IgD-negative memory B cell (primary cell): ENCODE results near the gene FOXD3. TPM values are rescaled to one million over a fixed set of nuclear protein-coding genes. Genes with fewer than 3 reads are reported as not detected.

Source experiments
- H3K27ac Mint-ChIP-seq, 3 donors: one replicate each; pipeline ENCODE4 v1.8.0; 2020 to 2022; ENCODE audit warnings: mild to moderate bottlenecking in 3 of 3, mixed read lengths in 3 of 3, moderate library complexity in 1 of 3
- H3K27me3 Mint-ChIP-seq: one replicate; pipeline ENCODE4 v1.8.0; 2021; ENCODE audit warnings: mixed read lengths
- H3K36me3 Mint-ChIP-seq: one replicate; pipeline ENCODE4 v1.8.0; 2020; ENCODE audit warnings: mild to moderate bottlenecking, mixed read lengths
- H3K4me1 Mint-ChIP-seq, 3 donors: one replicate each; pipeline ENCODE4 v1.8.0; 2020 to 2022; ENCODE audit warnings: mixed read lengths in 3 of 3, mild to moderate bottlenecking in 1 of 3
- H3K4me3 Mint-ChIP-seq, 4 donors: one replicate each; pipeline ENCODE4 v1.8.0; 2020 to 2022; ENCODE audit warnings: mild to moderate bottlenecking in 4 of 4, mixed read lengths in 4 of 4, moderate library complexity in 3 of 4
- H3K9me3 Mint-ChIP-seq, 3 donors: one replicate each; pipeline ENCODE4 v1.8.0; 2020 to 2021; ENCODE audit warnings: mixed read lengths in 3 of 3, mild to moderate bottlenecking in 1 of 3
- polyA plus RNA-seq: library from polyadenylated mRNA; unstranded; fragments of 300-500 nt; fragmentation: Illumina TruSeq; gene quantifications from one replicate; pipeline ENCODE4 v1.2.3, GENCODE V29; 2021

The FOXD3 gene
- not detected for polyA plus RNA-seq

DNA sequence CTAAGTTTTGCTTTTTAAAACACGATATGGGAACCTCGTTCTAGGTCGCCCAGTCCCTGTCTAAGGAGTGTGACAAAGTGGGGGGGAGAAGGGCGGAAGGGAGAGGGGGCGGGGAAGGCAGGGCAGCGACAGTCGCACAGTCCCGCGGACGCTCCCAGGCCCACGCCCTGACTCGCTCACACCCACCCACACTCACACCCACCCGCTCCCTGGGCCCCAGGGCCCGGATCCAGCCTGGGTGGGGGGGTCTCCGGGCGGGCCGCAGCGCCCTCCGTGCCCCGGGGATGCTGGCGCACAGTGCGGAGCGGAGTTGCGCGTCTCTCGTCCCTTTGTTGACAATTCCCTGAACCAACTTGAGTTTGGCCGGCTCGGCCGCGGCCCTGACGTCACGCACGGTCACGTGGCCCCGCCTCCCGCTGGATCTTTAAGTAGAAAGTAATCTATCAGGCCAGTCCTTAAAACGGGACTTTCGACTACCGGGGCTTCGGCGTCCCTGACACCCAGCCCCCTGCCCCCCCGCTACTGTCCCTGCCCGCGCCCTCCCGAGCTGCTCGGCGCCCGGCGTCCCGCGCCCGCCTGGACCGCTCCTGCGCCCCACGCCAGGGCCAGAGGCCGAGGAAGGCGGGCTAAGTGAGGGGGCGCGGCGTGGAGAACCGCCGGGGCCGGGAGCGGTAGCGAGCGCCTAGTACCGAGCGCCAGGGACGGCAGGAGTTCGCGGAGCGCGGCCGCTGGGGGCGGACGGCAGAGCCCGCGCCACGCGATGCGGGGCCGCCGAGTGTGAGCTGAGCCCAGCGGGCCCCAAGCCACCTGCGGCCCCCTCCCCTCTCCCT lies at the start of gene FOXD3:
Gene FOXD3 (plus strand): TSS at position 454 of the 830 bp plus-strand sequence. CDS start 492 bp downstream, outside the sequence.
- H3K9me3 Mint-ChIP-seq = peaks cover 2 to 30% (median 13%) of the 10 kb centered on the region in 3 donors
- H3K36me3 Mint-ChIP-seq = peaks cover 4% of the 10 kb centered on the region
- H3K27ac Mint-ChIP-seq = peak within 1 kb of the TSS; percentile 90 to 100 (median 99)
- peaks cover 59% of the 10 kb centered on the region for H3K27me3 Mint-ChIP-seq
- peaks cover 9 to 23% (median 22%) of the 10 kb centered on the region in 3 donors for H3K4me1 Mint-ChIP-seq
- peak within 1 kb of the TSS; percentile 78 to 97 (median 92) for H3K4me3 Mint-ChIP-seq

DNA sequence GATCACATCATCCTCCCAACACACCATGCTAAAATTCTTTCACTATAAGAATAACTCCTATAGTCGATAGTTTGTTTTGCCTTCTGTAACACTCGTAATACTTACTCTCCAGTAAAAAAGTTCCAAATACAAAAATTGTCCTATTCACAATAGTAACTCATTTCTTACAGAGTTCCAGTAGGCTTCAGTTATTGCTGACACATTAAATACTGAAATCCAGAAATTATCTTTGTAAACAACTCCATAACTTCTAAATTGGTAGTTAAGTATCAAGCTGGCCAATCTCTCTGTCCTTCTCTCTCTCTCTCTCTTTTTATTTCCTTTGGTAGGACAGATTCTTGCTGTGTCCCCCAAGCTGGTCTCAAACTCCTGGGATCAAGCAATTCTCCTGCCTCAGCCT lies 49.6 kb upstream of the FOXD3 start:
- Mint-ChIP-seq H3K27ac (no peak overlapping the region), H3K9me3 (no peaks in the 10 kb centered on the region), H3K4me1 (no peaks in the 10 kb centered on the region), H3K27me3 (peaks cover 8% of the 10 kb centered on the region), H3K4me3 (no peak overlapping the region), H3K36me3 (no peaks in the 10 kb centered on the region)

GRCh38 chr1:63274371-63274770 lies 48.0 kb upstream of the FOXD3 start:
- Mint-ChIP-seq H3K4me1 (no peaks in the 10 kb centered on the region), H3K9me3 (no peaks in the 10 kb centered on the region), H3K27me3 (peaks cover 8% of the 10 kb centered on the region), H3K4me3 (no peak overlapping the region), H3K36me3 (peaks cover 2% of the 10 kb centered on the region), H3K27ac (no peak overlapping the region)

GRCh38 chr1:63274979-63275378 lies 47.4 kb upstream of the FOXD3 start:
- Mint-ChIP-seq H3K27ac (no peak overlapping the region), H3K9me3 (no peaks in the 10 kb centered on the region), H3K36me3 (peaks cover 2% of the 10 kb centered on the region), H3K4me3 (no peak overlapping the region), H3K4me1 (no peaks in the 10 kb centered on the region), H3K27me3 (peaks cover 8% of the 10 kb centered on the region)

- Mint-ChIP-seq H3K9me3 (no peaks in the 10 kb centered on the region), H3K4me3 (no peak overlapping the region), H3K27ac (no peak overlapping the region), H3K4me1 (no peaks in the 10 kb centered on the region), H3K36me3 (peaks cover 2% of the 10 kb centered on the region), H3K27me3 (peaks cover 5% of the 10 kb centered on the region)
These were observed 45.7 kb upstream of the FOXD3 start for GRCh38 chr1:63276624-63277023.

DNA sequence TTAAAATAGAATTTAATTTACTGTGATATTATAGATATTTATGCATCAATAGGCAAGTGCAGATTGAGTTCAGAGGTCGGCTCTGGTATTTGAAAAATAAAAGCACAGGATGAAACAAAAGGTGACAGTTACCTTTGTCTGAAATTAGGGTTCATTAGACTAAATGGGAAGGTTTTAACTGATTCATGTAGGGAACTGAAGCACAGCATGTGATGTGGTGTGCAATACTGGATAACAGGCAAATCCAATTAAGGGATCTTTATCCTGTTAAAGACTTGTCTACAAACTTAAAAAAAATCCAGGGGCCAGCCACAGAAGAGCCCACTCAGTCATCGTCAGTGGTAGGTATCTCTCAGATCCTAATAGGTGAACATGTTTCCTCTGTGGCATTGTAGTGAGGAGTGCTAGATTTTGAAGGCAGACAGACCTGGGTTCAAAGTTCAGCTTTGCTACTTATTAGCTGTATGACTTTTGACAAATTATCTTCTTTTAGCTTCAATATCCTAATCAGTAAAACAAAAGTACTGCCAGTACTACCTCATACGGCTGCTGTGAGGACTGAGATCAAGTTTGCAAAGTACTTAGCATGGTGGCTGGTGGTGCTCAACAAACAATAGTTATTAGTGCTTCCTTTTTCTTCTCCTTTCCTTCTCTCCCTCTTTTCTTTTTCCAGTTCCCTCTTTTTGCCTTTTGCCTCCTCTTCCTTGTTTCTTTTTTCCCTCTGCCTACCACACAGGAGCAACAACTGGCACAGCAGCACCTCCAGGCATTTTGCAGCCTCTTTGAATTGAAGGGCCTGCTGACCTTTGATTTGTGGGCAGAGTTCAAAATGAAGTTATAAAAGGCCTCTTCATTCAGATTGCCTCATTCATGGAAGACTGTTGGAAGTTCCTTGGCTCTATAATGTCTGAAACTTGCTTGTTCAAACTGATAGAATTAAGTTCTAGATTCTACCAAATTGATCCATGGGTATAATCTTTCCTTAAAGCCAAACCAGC lies 44.9 kb upstream of the FOXD3 start:
- H3K27me3 Mint-ChIP-seq = peaks cover 5% of the 10 kb centered on the region
- no peak overlapping the region for H3K27ac Mint-ChIP-seq
- peaks cover 2% of the 10 kb centered on the region for H3K36me3 Mint-ChIP-seq
- no peak overlapping the region for H3K4me3 Mint-ChIP-seq
- no peaks in the 10 kb centered on the region for H3K9me3 Mint-ChIP-seq
- peaks cover 0 to 2% (median 0%) of the 10 kb centered on the region in 3 donors for H3K4me1 Mint-ChIP-seq

DNA sequence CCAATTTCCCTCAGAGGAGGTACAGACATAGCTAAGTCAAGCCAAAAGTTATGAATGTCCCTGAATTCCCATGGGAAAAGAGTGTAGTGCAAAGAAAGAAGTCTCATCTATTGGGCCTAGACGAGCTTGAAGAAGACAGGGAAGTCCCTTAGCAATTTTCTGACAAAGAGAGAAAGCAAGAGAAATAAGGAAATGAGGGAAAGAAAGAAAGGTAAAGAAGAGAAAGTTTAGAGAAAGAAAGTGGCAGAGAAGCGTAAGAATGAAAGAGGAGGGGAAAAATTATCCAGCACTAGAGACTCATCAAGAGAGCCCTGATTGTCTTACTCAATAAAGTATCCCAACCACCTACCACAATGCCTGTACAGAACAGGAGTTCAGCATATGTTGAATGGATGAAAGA lies 40.6 kb upstream of the FOXD3 start:
- Mint-ChIP-seq H3K36me3 (peaks cover 2% of the 10 kb centered on the region), H3K4me1 (peaks cover 0 to 2% (median 0%) of the 10 kb centered on the region in 3 donors), H3K27me3 (peaks cover 1% of the 10 kb centered on the region), H3K9me3 (peaks cover 0 to 3% (median 0%) of the 10 kb centered on the region in 3 donors), H3K27ac (no peak overlapping the region), H3K4me3 (no peak overlapping the region)

DNA sequence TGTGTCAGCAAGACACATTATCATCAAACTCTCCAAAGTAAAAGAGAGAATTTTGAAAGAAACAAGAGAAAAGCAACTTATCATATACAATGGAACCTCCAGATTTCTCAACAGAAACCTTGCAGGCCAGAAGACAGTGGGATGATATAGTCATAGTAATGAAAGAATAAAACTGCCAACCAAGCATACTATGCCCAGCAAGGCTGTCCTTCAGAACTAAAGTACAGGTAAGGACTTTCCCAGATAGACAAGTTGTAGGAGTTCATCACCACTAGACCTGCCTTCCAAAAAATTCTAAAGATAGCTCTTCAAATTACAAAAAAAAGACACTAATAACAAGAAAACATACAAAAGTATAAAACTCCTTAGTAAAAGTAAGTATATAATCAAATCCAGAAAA lies 33.2 kb upstream of the FOXD3 start:
- Mint-ChIP-seq H3K4me3 (no peak overlapping the region), H3K4me1 (peaks cover 0 to 1% (median 0%) of the 10 kb centered on the region in 3 donors), H3K27me3 (peaks cover 2% of the 10 kb centered on the region), H3K27ac (no peak overlapping the region), H3K36me3 (peaks cover 7% of the 10 kb centered on the region), H3K9me3 (peaks cover 4 to 17% (median 16%) of the 10 kb centered on the region in 3 donors)

- Mint-ChIP-seq H3K9me3 (no peaks in the 10 kb centered on the region), H3K27ac (no peak overlapping the region), H3K36me3 (no peaks in the 10 kb centered on the region), H3K27me3 (peaks cover 2% of the 10 kb centered on the region), H3K4me1 (no peaks in the 10 kb centered on the region), H3K4me3 (no peak overlapping the region)
These were observed 27.4 kb upstream of the FOXD3 start for GRCh38 chr1:63294803-63295594.

DNA sequence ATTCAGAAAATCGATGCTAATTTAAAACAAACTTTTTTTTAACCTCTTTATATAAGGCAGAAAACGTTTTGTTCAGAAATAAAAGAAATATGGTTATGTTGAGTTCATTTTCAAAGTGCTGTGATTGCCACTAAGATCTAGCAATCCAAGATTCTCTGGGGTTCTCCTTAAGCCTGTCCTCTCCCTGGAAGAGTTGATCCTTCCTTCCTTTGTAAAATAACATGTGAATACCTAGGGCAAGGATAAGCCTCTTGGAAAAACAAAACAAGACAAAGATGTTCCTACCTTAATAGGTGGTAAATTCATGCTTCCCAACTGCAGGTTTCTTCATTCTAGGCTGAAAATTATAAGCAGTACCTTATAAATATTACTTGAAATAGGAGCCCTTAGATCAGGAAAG lies 18.0 kb upstream of the FOXD3 start:
- Mint-ChIP-seq H3K27me3 (peaks cover 24% of the 10 kb centered on the region), H3K27ac (no peak overlapping the region), H3K36me3 (no peaks in the 10 kb centered on the region), H3K4me3 (no peak overlapping the region), H3K4me1 (no peaks in the 10 kb centered on the region), H3K9me3 (peaks cover 4 to 10% (median 9%) of the 10 kb centered on the region in 3 donors)

- Mint-ChIP-seq H3K9me3 (peaks cover 6 to 10% (median 9%) of the 10 kb centered on the region in 3 donors), H3K4me1 (no peaks in the 10 kb centered on the region), H3K27ac (no peak overlapping the region), H3K36me3 (no peaks in the 10 kb centered on the region), H3K4me3 (peak overlapping the region in 1 of 4 donors; percentile 20), H3K27me3 (peaks cover 24% of the 10 kb centered on the region)
These were observed 17.3 kb upstream of the FOXD3 start for GRCh38 chr1:63305043-63305442.

- Mint-ChIP-seq H3K9me3 (peaks cover 6 to 10% (median 9%) of the 10 kb centered on the region in 3 donors), H3K27me3 (peaks cover 25% of the 10 kb centered on the region), H3K4me1 (no peaks in the 10 kb centered on the region), H3K4me3 (no peak overlapping the region), H3K27ac (no peak overlapping the region), H3K36me3 (no peaks in the 10 kb centered on the region)
These were observed 15.1 kb upstream of the FOXD3 start for GRCh38 chr1:63307196-63307794.

- peaks cover 9 to 19% (median 14%) of the 10 kb centered on the region in 3 donors for H3K4me1 Mint-ChIP-seq
- H3K36me3 Mint-ChIP-seq = peaks cover under 1% of the 10 kb centered on the region
- H3K27me3 Mint-ChIP-seq = peaks cover 50% of the 10 kb centered on the region
- peak overlapping the region in 2 of 3 donors; percentile 82 to 86 for H3K27ac Mint-ChIP-seq
- peaks cover 0 to 19% (median 9%) of the 10 kb centered on the region in 3 donors for H3K9me3 Mint-ChIP-seq
- peak overlapping the region; percentile 44 to 88 (median 80) for H3K4me3 Mint-ChIP-seq
These were observed 5.8 kb upstream of the FOXD3 start for GRCh38 chr1:63316598-63316983.
